HG03280 (cell line): ENCODE measurements around the gene BANK1.
A peak's percentile ranks its signal among the peaks of the same experiment; 100 is the strongest.

Experiments used
- ATAC-seq: cut with Tn5 transposase; IDR thresholded peaks from one replicate; pipeline ENCODE4 v1.9.1; 2021; ENCODE audit warnings: mild to moderate bottlenecking, moderate library complexity; ENCODE audit not compliant: unreplicated experiment

The BANK1 gene

GRCh38 chr4:101818362-101818761 lies 27.8 kb downstream of the BANK1 start:
- no peak for ATAC-seq

- ATAC-seq = no peak
Observed at GRCh38 chr4:101823864-101824263, 33.3 kb downstream of the BANK1 start.

GRCh38 chr4:101824500-101824899 lies 34.0 kb downstream of the BANK1 start:
- ATAC-seq = no peak

- ATAC-seq = no peak
Observed at GRCh38 chr4:101825953-101826352, 35.4 kb downstream of the BANK1 start.

GRCh38 chr4:101831816-101832215 lies 41.3 kb downstream of the BANK1 start:
- no peak for ATAC-seq

- ATAC-seq = no peak
Observed at GRCh38 chr4:101833480-101833879, 43.0 kb downstream of the BANK1 start.

GRCh38 chr4:101835121-101835904 lies 44.8 kb downstream of the BANK1 start:
- no peak for ATAC-seq

GRCh38 chr4:101843054-101843453 lies 52.5 kb downstream of the BANK1 start:
- ATAC-seq = no peak

- ATAC-seq = no peak
Observed at GRCh38 chr4:101846550-101846949, 56.0 kb downstream of the BANK1 start.

- no peak for ATAC-seq
Observed at GRCh38 chr4:101850698-101851097, 60.2 kb downstream of the BANK1 start.

- no peak for ATAC-seq
Observed at GRCh38 chr4:101851672-101852071, 61.1 kb downstream of the BANK1 start.

- peak; percentile 65 for ATAC-seq
Observed at GRCh38 chr4:101853028-101853427, 62.5 kb downstream of the BANK1 start.

- ATAC-seq = no peak
Observed at GRCh38 chr4:101853691-101854090, 63.2 kb downstream of the BANK1 start.

- ATAC-seq = no peak
Observed at GRCh38 chr4:101855239-101855638, 64.7 kb downstream of the BANK1 start.

- no peak for ATAC-seq
Observed at GRCh38 chr4:101856149-101856548, 65.6 kb downstream of the BANK1 start.

- ATAC-seq = no peak
Observed at GRCh38 chr4:101857176-101857575, 66.6 kb downstream of the BANK1 start.

GRCh38 chr4:101858641-101859040 lies 68.1 kb downstream of the BANK1 start:
- ATAC-seq = no peak

GRCh38 chr4:101862595-101862994 lies 72.1 kb downstream of the BANK1 start:
- no peak for ATAC-seq

GRCh38 chr4:101864660-101865059 lies 74.1 kb downstream of the BANK1 start:
- ATAC-seq = no peak

GRCh38 chr4:101865501-101866062 lies 75.1 kb downstream of the BANK1 start:
- ATAC-seq = no peak

- ATAC-seq = no peak
Observed at GRCh38 chr4:101870874-101871273, 80.3 kb downstream of the BANK1 start.

GRCh38 chr4:101871962-101872676 lies 81.6 kb downstream of the BANK1 start:
- ATAC-seq = no peak
